ENCODE data around the gene VSX2. TPM values are rescaled to one million over a fixed set of nuclear protein-coding genes. Genes with fewer than 3 reads are reported as not detected.

VSX2 gene
- total RNA-seq, 1 experiment from 2014 or later, result not detected

- Histone ChIP-seq H3K9me2 (replicated peaks; ENCODE audit: low read length) (no peaks in the 10 kb centered on the region), H3K27me3 (ENCODE audit: low read length) (peaks cover 41% of the 10 kb centered on the region), H3K4me1 (ENCODE audit: insufficient read depth, low read length) (no peaks in the 10 kb centered on the region), H3K27ac (ENCODE audit: low read length) (no peak overlapping the region), H4K20me1 (ENCODE audit: low read length) (no peaks in the 10 kb centered on the region), H3K4me2 (ENCODE audit: low read length) (no peak overlapping the region), H3K36me3 (ENCODE audit: low read depth, low read length) (no peaks in the 10 kb centered on the region), H3K4me3 (ENCODE audit: low read length) (no peak overlapping the region), H2AFZ (ENCODE audit: low read length) (no peak overlapping the region), H3K79me2 (ENCODE audit: low read length) (no peaks in the 10 kb centered on the region), H3K9ac (ENCODE audit: low read length) (no peak overlapping the region), H3F3A (ENCODE audit: low read length, unreplicated experiment) (no peaks in the 10 kb centered on the region), H3K9me3 (ENCODE audit: low read length) (no peaks in the 10 kb centered on the region)
- no peak for TF ChIP-seq EZH2 (IDR thresholded peaks at IDR 0.05; ENCODE audit: low read length, unreplicated experiment)
- no peak for TF ChIP-seq CTCF (conservative IDR thresholded peaks at IDR 0.05; ENCODE audit: low read depth, low read length)
- no peak for TF ChIP-seq EZH2phosphoT487 (IDR thresholded peaks at IDR 0.05; ENCODE audit: borderline replicate concordance, low read length)
- POLR2A ChIA-PET (ENCODE audit: unreplicated experiment), result no interaction called here
- CTCF ChIA-PET, result no interaction called here
- BruUV-seq (replicated peaks), result no TSS peak
- intact Hi-C loops (cut with micrococcal nuclease), result no loop called here
- DNase-seq (no peak), ATAC-seq (no peak)
These were observed 6.0 kb downstream of the VSX2 start for GRCh38 chr14:74245292-74245691.

GRCh38 chr14:74246542-74246941 is 7.3 kb downstream of the VSX2 start:
- no peak overlapping the region for H2AFZ ChIP-seq (ENCODE audit: low read length)
- H3F3A ChIP-seq (ENCODE audit: low read length, unreplicated experiment), result no peaks in the 10 kb centered on the region
- H3K9ac ChIP-seq (ENCODE audit: low read length), result no peak overlapping the region
- H3K4me1 ChIP-seq (ENCODE audit: insufficient read depth, low read length), result no peaks in the 10 kb centered on the region
- TF ChIP-seq EZH2phosphoT487 (IDR thresholded peaks at IDR 0.05; ENCODE audit: borderline replicate concordance, low read length), result no peak
- TF ChIP-seq CTCF (conservative IDR thresholded peaks at IDR 0.05; ENCODE audit: low read depth, low read length), result no peak
- TF ChIP-seq EZH2 (IDR thresholded peaks at IDR 0.05; ENCODE audit: low read length, unreplicated experiment), result no peak
- H3K4me2 ChIP-seq (ENCODE audit: low read length), result no peak overlapping the region
- no peaks in the 10 kb centered on the region for H3K9me2 ChIP-seq (replicated peaks; ENCODE audit: low read length)
- no peaks in the 10 kb centered on the region for H4K20me1 ChIP-seq (ENCODE audit: low read length)
- no peak overlapping the region for H3K27ac ChIP-seq (ENCODE audit: low read length)
- DNase-seq (no peak), ATAC-seq (no peak)
- H3K36me3 ChIP-seq (ENCODE audit: low read depth, low read length), result no peaks in the 10 kb centered on the region
- peaks cover 28% of the 10 kb centered on the region for H3K27me3 ChIP-seq (ENCODE audit: low read length)
- no peaks in the 10 kb centered on the region for H3K9me3 ChIP-seq (ENCODE audit: low read length)
- intact Hi-C loops (cut with micrococcal nuclease), result no loop called here
- POLR2A ChIA-PET (ENCODE audit: unreplicated experiment), result no interaction called here
- H3K4me3 ChIP-seq (ENCODE audit: low read length), result no peak overlapping the region
- no TSS peak for BruUV-seq (replicated peaks)
- no peaks in the 10 kb centered on the region for H3K79me2 ChIP-seq (ENCODE audit: low read length)
- CTCF ChIA-PET, result no interaction called here

- no TSS peak for BruUV-seq (replicated peaks)
- no peak for ATAC-seq
- POLR2A ChIA-PET (ENCODE audit: unreplicated experiment), result no interaction called here
These were observed 8.8 kb downstream of the VSX2 start for GRCh38 chr14:74248017-74248416.

More at GRCh38 chr14:74248017-74248416, 8.8 kb downstream of the VSX2 start:
- no peaks in the 10 kb centered on the region for H3K36me3 ChIP-seq (ENCODE audit: low read depth, low read length)
- H3F3A ChIP-seq (ENCODE audit: low read length, unreplicated experiment), result no peaks in the 10 kb centered on the region
- H2AFZ ChIP-seq (ENCODE audit: low read length), result no peak overlapping the region
- no peaks in the 10 kb centered on the region for H3K79me2 ChIP-seq (ENCODE audit: low read length)
- intact Hi-C loops (cut with micrococcal nuclease), result no loop called here
- H3K27ac ChIP-seq (ENCODE audit: low read length), result no peak overlapping the region
- H3K9ac ChIP-seq (ENCODE audit: low read length), result no peak overlapping the region
- no peaks in the 10 kb centered on the region for H3K4me1 ChIP-seq (ENCODE audit: insufficient read depth, low read length)
- no peak for DNase-seq
- H4K20me1 ChIP-seq (ENCODE audit: low read length), result no peaks in the 10 kb centered on the region
- CTCF ChIA-PET, result interaction anchor here (0.6 kb wide), 1 partner anchor 76 kb away, joined by 4 read pairs; no protein-coding TSS in a partner anchor
- H3K9me3 ChIP-seq (ENCODE audit: low read length), result no peaks in the 10 kb centered on the region
- H3K9me2 ChIP-seq (replicated peaks; ENCODE audit: low read length), result no peaks in the 10 kb centered on the region
- H3K4me2 ChIP-seq (ENCODE audit: low read length), result no peak overlapping the region
- H3K4me3 ChIP-seq (ENCODE audit: low read length), result no peak overlapping the region
- no peak for TF ChIP-seq EZH2 (IDR thresholded peaks at IDR 0.05; ENCODE audit: low read length, unreplicated experiment)
- TF ChIP-seq EZH2phosphoT487 (IDR thresholded peaks at IDR 0.05; ENCODE audit: borderline replicate concordance, low read length), result no peak
- TF ChIP-seq CTCF (conservative IDR thresholded peaks at IDR 0.05; ENCODE audit: low read depth, low read length), result no peak
- H3K27me3 ChIP-seq (ENCODE audit: low read length), result peaks cover 13% of the 10 kb centered on the region

Measured in PC-3 (cell line).